OCI-LY7 (cell line): ENCODE measurements around the gene CEP19. TPM values are rescaled to one million over a fixed set of nuclear protein-coding genes. Genes with fewer than 3 reads are reported as not detected.
"Not testable (repeated sequence)": the region's sequence is repeated elsewhere in the genome, so short reads cannot be mapped to it uniquely, and the experiment has no call there.

ENCODE experiments used
- BruUV-seq: library from RNA; stranded (reverse); fragments of 400-500 nt; replicated peaks from 2 replicates; lab custom pipeline; 2021; lab: Mats Ljungman, UMichigan
- CTCF ChIA-PET: fragments of 300-600 bp; sonication (Branson Sonifier 250); formaldehyde crosslinking; loops from one replicate; lab custom pipeline; 2022; ENCODE audit warnings: antibody characterized with exemption; ENCODE audit not compliant: unreplicated experiment; lab: Charles Lee
- POLR2A ChIA-PET: fragments of 300-600 bp; sonication (Branson Sonifier 250); formaldehyde crosslinking; loops from one replicate; lab custom pipeline; 2022; ENCODE audit warnings: antibody characterized with exemption; lab: Charles Lee
- DNase-seq: peaks from one replicate; pipeline ENCODE4 v3.0.0-alpha.2; 2015; ENCODE audit warnings: low spot score
- H2AFZ ChIP-seq: fragments of 200-600 bp; sonication (generic), shearing (Covaris generic); 2 replicates; pipeline ENCODE4 v1.6.1; 2014; ENCODE audit warnings: mild to moderate bottlenecking, antibody characterized with exemption, low read length, moderate library complexity
- H3K27ac ChIP-seq: fragments of 200-600 bp; sonication (generic); 2 replicates; pipeline ENCODE4 v1.5.1; 2014; ENCODE audit warnings: mixed run types, low read depth, mild to moderate bottlenecking, moderate library complexity, low read length, inconsistent platforms; ENCODE audit not compliant: poor library complexity, severe bottlenecking
- H3K36me3 ChIP-seq: fragments of 200-600 bp; sonication (generic); 2 replicates; pipeline ENCODE4 v1.6.1; 2014; ENCODE audit warnings: mild to moderate bottlenecking, antibody characterized with exemption, low read length, moderate library complexity, mixed read lengths; ENCODE audit not compliant: insufficient read depth
- H3K4me1 ChIP-seq: fragments of 200-600 bp; sonication (generic); 2 replicates; pipeline ENCODE4 v1.5.1; 2014; ENCODE audit warnings: mild to moderate bottlenecking, low read length; ENCODE audit not compliant: insufficient read depth, poor library complexity, severe bottlenecking
- H3K4me2 ChIP-seq: fragments of 200-600 bp; sonication (generic); 2 replicates; pipeline ENCODE4 v1.6.1; 2014; ENCODE audit warnings: mild to moderate bottlenecking, low read length
- H3K4me3 ChIP-seq: fragments of 200-600 bp; sonication (generic); 2 replicates; pipeline ENCODE4 v1.5.1; 2014; ENCODE audit warnings: mild to moderate bottlenecking, low read depth, low read length; ENCODE audit not compliant: poor library complexity, severe bottlenecking
- H3K79me2 ChIP-seq: fragments of 200-600 bp; sonication (generic); 2 replicates; pipeline ENCODE4 v1.6.1; 2016; ENCODE audit warnings: low read depth, mild to moderate bottlenecking, low read length, moderate library complexity, mixed read lengths; ENCODE audit not compliant: insufficient read depth
- H3K9me2 ChIP-seq: fragments of 200-600 bp; sonication (generic); 2 replicates; pipeline ENCODE4 v1.6.1; 2016; ENCODE audit warnings: mild to moderate bottlenecking, low read length, mixed read lengths; ENCODE audit not compliant: insufficient read depth
- H3K9me3 ChIP-seq: fragments of 200-600 bp; sonication (generic); 2 replicates; pipeline ENCODE4 v1.6.1; 2014; ENCODE audit warnings: mild to moderate bottlenecking, mixed run types, low read length, mixed read lengths
- H4K20me1 ChIP-seq: fragments of 200-600 bp; sonication (generic); 2 replicates; pipeline ENCODE4 v1.6.1; 2014; ENCODE audit warnings: mild to moderate bottlenecking, antibody characterized with exemption, low read length, moderate library complexity, mixed read lengths; ENCODE audit not compliant: insufficient read depth
- EZH2phosphoT487 ChIP-seq: fragments of 200-600 bp; sonication (generic); IDR thresholded peaks from 2 replicates; pipeline ENCODE4 v1.6.1; 2018; ENCODE audit warnings: low read depth, borderline replicate concordance, mild to moderate bottlenecking, mixed run types, antibody characterized with exemption, low read length, moderate library complexity, mixed read lengths
- intact Hi-C: fragments of 100-400 bp; cut with micrococcal nuclease; formaldehyde crosslinking; loops from one replicate; pipeline ENCODE4 v1.10.0; 2022; ENCODE audit not compliant: unreplicated experiment
- total RNA-seq, 2 experiments: library from RNA; depleted of rRNA in 1 of 2; stranded (reverse); fragments of >200 nt in 1 of 2; shearing (Covaris generic) in 1 of 2; gene quantifications; 2 replicates each; pipeline ENCODE4 v1.2.3, GENCODE V29; 2014 to 2022
- TF ChIP-seq, protein P1 (sequence below): fragments of 200-600 bp; sonication (generic); conservative IDR thresholded peaks from 2 replicates; pipeline ENCODE4 v1.5.1; 2014; ENCODE audit warnings: mild to moderate bottlenecking, antibody characterized with exemption, low read length, moderate library complexity, mixed read lengths

CEP19 gene
- total RNA-seq, 2 experiments from 2014 or later: 3.3 to 5.7 TPM

DNA sequence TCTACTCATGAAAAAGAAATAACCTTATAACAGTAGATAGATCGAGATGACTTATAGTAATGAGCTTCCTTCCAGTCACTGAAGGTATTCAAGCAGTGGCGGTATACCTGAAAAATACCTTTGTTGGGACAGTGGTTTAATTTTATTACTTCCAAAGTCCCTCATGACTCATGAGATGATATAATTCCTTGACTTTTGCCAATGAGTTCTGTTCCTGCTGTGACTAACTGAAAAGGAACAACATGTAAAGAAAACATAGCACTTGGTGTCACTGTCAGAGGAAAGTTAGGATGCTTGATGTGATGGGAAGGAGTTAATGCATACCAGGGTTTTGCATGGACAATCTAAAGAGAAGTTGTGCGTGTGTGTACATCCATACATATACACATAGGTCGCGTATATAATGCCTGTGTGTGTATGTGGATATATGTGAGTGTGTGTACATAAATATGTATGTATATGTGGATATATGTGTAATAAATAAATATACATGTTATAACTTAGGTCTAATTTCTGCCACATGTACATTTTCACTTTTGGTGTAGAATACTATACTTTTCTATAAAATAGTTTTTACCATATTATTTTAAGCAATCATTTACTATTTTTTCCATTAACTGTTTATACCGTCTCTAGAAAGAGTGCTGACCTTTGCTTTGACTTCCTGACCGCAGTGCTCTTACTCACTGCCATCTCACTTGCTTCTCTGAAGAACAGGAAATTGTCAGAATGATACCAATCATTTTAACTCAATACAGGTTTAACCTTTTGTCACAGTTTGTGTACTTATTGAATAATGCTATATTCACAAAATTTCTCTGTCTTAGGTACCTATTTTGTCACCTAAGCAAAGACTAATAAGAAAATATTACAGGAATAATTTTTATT lies 15.0 kb upstream of the CEP19 start:
- CTCF ChIA-PET: no interaction called here

DNA sequence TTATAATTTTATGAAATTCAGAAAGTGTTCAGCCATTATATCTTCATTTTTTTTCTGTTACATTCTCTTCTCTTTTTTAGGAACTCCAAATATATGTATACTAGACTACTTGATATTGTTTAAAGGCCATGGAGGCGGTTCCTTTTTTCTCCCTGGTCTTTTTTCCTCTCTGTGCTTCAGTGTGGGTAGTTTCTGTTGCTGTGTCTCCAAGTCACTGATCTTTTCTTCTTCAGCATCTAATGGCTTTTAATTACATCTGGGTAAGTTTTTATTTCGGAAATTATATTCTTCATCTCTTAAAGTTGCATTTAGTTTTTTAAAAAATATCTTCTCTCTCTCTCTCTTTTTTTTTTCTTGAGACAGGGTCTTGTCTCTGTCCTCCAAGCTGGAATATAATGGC lies 9.0 kb upstream of the CEP19 start:
- Histone ChIP-seq H3K4me3 (no peak overlapping the region), H3K9me3 (peaks cover 15% of the 10 kb centered on the region; the same call in 1 of the 2 replicates), H3K9me2 (no peaks in the 10 kb centered on the region), H3K79me2 (no peaks in the 10 kb centered on the region), H4K20me1 (no peaks in the 10 kb centered on the region), H3K27ac (no peak overlapping the region), H2AFZ (no peak overlapping the region), H3K4me1 (no peaks in the 10 kb centered on the region), H3K36me3 (peaks cover 47% of the 10 kb centered on the region), H3K4me2 (no peak overlapping the region)
- CTCF ChIA-PET: no interaction called here
- POLR2A ChIA-PET: interaction anchor here (0.7 kb wide), 1 partner anchor 110 kb away, joined by 4 read pairs; no protein-coding TSS in a partner anchor
- TF ChIP-seq EZH2phosphoT487: no peak
- TF ChIP-seq, protein P1, sequence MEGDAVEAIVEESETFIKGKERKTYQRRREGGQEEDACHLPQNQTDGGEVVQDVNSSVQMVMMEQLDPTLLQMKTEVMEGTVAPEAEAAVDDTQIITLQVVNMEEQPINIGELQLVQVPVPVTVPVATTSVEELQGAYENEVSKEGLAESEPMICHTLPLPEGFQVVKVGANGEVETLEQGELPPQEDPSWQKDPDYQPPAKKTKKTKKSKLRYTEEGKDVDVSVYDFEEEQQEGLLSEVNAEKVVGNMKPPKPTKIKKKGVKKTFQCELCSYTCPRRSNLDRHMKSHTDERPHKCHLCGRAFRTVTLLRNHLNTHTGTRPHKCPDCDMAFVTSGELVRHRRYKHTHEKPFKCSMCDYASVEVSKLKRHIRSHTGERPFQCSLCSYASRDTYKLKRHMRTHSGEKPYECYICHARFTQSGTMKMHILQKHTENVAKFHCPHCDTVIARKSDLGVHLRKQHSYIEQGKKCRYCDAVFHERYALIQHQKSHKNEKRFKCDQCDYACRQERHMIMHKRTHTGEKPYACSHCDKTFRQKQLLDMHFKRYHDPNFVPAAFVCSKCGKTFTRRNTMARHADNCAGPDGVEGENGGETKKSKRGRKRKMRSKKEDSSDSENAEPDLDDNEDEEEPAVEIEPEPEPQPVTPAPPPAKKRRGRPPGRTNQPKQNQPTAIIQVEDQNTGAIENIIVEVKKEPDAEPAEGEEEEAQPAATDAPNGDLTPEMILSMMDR: no peak
- DNase-seq: no peak
- intact Hi-C loops: no loop called here
- no TSS peak for BruUV-seq

More for the DNA sequence above, 15.0 kb upstream of the CEP19 start:
- Histone ChIP-seq H3K9me2 (no peaks in the 10 kb centered on the region), H3K4me3 (no peak overlapping the region), H2AFZ (no peak overlapping the region), H3K36me3 (peaks cover 48% of the 10 kb centered on the region), H3K79me2 (no peaks in the 10 kb centered on the region), H3K4me2 (no peak overlapping the region), H4K20me1 (no peaks in the 10 kb centered on the region), H3K9me3 (no peaks in the 10 kb centered on the region), H3K27ac (no peak overlapping the region), H3K4me1 (no peaks in the 10 kb centered on the region)
- DNase-seq: no peak
- no TSS peak for BruUV-seq
- TF ChIP-seq EZH2phosphoT487: no peak
- TF ChIP-seq, protein P1: no peak
- intact Hi-C loops: no loop called here
- POLR2A ChIA-PET: no interaction called here

DNA sequence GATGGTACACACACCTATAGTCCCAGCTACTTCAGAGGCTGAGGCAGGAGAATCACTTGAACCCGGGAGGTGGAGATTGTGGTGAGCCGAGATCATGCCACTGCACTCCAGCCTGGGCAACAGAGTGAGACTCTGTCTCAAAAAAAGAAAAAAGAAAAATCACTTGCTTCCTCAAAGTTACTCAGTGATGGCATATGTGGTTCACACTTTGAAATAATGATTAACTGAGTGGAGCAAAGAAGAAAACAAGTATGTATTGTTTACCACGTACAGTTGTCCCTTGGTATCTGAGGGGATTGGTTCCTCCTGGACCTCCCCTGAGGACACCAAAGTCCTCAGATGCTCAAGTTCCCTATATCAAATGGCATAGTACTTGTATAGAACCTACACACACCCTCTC lies 5.1 kb upstream of the CEP19 start:
- intact Hi-C loops: loop anchor here (10.0 kb wide), 1 partner anchor 248 kb away; the partner anchor contains the start of gene PIGZ
- H3K36me3 ChIP-seq: peaks cover 25% of the 10 kb centered on the region
- H3K9me2 ChIP-seq, H3K79me2 ChIP-seq, H3K4me2 ChIP-seq, H3K4me1 ChIP-seq, BruUV-seq, DNase-seq, H2AFZ ChIP-seq, CTCF ChIA-PET, H4K20me1 ChIP-seq, H3K27ac ChIP-seq, H3K4me3 ChIP-seq: not testable (repeated sequence)
- POLR2A ChIA-PET: interaction anchor here (0.8 to 1.1 kb wide), 4 partner anchors 9 to 119 kb away, joined by 3 read pairs; no protein-coding TSS in a partner anchor
- H3K9me3 ChIP-seq: peaks cover 15% of the 10 kb centered on the region; the same call in 1 of the 2 replicates
